ENCODE data around the gene DOCK8.
"Not testable (repeated sequence)": the region's sequence is repeated elsewhere in the genome, so short reads cannot be mapped to it uniquely, and the experiment has no call there.

- not testable (repeated sequence) for TF ChIP-seq CTCF (IDR thresholded peaks at IDR 0.05; ENCODE audit: low read length); EZH2 (IDR thresholded peaks at IDR 0.05; ENCODE audit: borderline replicate concordance, low read length)
Measured at GRCh38 chr9:409655-410054, 195.0 kb downstream of the DOCK8 start.

Measured in OCI-LY1 (cell line).